Measurements from ENCODE around the gene CLMN.

CLMN gene

DNA sequence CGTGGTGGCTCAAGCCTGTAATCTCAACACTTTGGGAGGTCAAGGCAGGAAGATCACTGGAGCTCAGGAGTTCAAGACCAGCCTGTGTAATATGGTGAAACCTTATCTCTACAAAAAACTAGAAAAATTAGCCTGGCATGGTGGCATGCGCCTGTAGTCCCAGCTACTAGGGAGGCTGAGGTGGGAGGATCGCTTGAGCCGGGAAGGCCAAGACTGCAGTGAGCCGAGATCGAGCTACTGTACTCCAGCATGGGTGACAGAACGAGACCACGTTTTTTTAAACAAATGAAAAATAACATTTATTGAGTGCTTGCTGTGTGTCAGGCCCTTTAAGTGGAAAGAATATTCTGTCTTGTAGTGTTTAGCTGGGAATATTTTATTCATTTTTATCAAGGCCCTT is 26.6 kb upstream of the CLMN start:
- TF ChIP-seq POLR2AphosphoS5 (IDR thresholded peaks at IDR 0.05; ENCODE audit: low read depth, low read length) (no peak), POU2F2 (IDR thresholded peaks at IDR 0.05; ENCODE audit: low read depth, low read length) (no peak), TAF1 (IDR thresholded peaks at IDR 0.05; ENCODE audit: low read depth, low read length) (no peak), SPI1 (IDR thresholded peaks at IDR 0.05; ENCODE audit: low read depth, low read length) (no peak), PAX5 (IDR thresholded peaks at IDR 0.05; ENCODE audit: insufficient read depth, low read length, severe bottlenecking) (no peak), POLR2A (IDR thresholded peaks at IDR 0.05; ENCODE audit: low read depth, low read length) (no peak)
- FAIRE-seq: no peak

DNA sequence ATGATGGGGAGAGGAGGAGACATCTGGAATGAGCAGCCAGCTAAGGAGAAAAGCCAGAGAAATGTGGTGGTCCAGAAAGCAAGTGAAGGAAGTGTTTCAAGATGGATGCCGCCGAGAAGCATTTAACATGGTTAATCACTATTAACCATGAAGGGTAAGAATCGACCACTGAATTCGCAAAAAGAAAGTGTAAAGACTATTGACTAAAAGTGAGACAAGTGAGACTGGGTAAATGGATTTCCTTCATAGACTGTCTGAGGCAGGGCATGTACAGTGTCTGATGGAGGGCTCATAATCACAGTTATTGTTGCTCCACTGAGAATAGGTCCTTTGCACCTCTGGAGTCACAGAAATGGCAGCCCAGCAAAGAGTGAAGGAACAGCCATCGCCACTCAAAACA is 25.3 kb upstream of the CLMN start:
- DNase-seq (ENCODE audit: insufficient read length, low spot score): no peak
- no peak for FAIRE-seq
- no peak for TF ChIP-seq POLR2AphosphoS5 (IDR thresholded peaks at IDR 0.05; ENCODE audit: low read depth, low read length)
- TF ChIP-seq POLR2A (IDR thresholded peaks at IDR 0.05; ENCODE audit: low read depth, low read length): no peak
- no peak for TF ChIP-seq SPI1 (IDR thresholded peaks at IDR 0.05; ENCODE audit: low read depth, low read length)
- no peak for TF ChIP-seq POU2F2 (IDR thresholded peaks at IDR 0.05; ENCODE audit: low read depth, low read length)
- TF ChIP-seq PAX5 (IDR thresholded peaks at IDR 0.05; ENCODE audit: insufficient read depth, low read length, severe bottlenecking): no peak
- no peak for TF ChIP-seq TAF1 (IDR thresholded peaks at IDR 0.05; ENCODE audit: low read depth, low read length)

More for the DNA sequence above, 26.6 kb upstream of the CLMN start:
- no peak for DNase-seq (ENCODE audit: insufficient read length, low spot score)

DNA sequence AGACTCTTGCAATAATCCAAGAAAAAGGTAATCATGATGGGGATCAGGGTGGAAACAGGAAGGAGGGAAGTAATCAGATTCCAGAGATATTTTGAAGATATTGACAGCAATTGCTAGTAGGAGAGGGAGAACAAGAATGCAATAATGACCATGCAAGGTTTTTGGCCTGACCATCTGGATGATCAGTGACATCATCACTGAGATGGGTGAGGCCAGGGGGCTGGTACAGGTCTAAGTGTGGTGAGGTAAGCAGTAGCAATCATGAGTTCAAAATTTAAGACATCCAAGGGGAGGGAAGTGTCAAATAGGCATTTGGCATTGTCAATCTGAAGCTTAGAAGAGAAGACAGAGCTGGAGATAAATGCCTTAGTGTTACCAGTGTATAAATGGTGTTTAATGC is 24.8 kb upstream of the CLMN start:
- DNase-seq (ENCODE audit: insufficient read length, low spot score): no peak
- FAIRE-seq: no peak
- no peak for TF ChIP-seq POU2F2 (IDR thresholded peaks at IDR 0.05; ENCODE audit: low read depth, low read length)
- no peak for TF ChIP-seq TAF1 (IDR thresholded peaks at IDR 0.05; ENCODE audit: low read depth, low read length)
- TF ChIP-seq POLR2A (IDR thresholded peaks at IDR 0.05; ENCODE audit: low read depth, low read length): no peak
- no peak for TF ChIP-seq PAX5 (IDR thresholded peaks at IDR 0.05; ENCODE audit: insufficient read depth, low read length, severe bottlenecking)
- TF ChIP-seq POLR2AphosphoS5 (IDR thresholded peaks at IDR 0.05; ENCODE audit: low read depth, low read length): no peak
- TF ChIP-seq SPI1 (IDR thresholded peaks at IDR 0.05; ENCODE audit: low read depth, low read length): no peak

DNA sequence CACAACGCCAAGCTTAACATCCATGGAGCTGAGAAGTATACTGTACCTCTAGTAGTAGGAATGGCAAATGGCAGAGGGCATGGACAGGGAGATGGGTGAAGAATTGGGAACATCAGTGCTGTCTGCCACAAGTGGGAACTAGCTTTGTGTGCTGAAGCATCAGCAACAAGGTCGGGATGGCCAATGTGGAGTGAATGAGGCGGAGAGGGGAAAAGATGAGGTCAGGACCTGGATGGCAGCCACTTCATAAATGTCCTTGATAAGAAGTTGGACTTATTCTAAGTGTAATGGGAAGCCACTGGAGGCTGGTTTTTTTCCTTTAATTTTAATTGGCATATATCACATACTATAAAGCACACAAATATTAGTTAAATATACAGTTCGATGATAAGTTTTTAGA is 21.9 kb upstream of the CLMN start:
- no peak for DNase-seq (ENCODE audit: insufficient read length, low spot score)
- TF ChIP-seq PAX5 (IDR thresholded peaks at IDR 0.05; ENCODE audit: insufficient read depth, low read length, severe bottlenecking) (no peak), SPI1 (IDR thresholded peaks at IDR 0.05; ENCODE audit: low read depth, low read length) (no peak), POLR2AphosphoS5 (IDR thresholded peaks at IDR 0.05; ENCODE audit: low read depth, low read length) (no peak), POLR2A (IDR thresholded peaks at IDR 0.05; ENCODE audit: low read depth, low read length) (no peak), TAF1 (IDR thresholded peaks at IDR 0.05; ENCODE audit: low read depth, low read length) (no peak), POU2F2 (IDR thresholded peaks at IDR 0.05; ENCODE audit: low read depth, low read length) (no peak)
- FAIRE-seq: peak; percentile 51

DNA sequence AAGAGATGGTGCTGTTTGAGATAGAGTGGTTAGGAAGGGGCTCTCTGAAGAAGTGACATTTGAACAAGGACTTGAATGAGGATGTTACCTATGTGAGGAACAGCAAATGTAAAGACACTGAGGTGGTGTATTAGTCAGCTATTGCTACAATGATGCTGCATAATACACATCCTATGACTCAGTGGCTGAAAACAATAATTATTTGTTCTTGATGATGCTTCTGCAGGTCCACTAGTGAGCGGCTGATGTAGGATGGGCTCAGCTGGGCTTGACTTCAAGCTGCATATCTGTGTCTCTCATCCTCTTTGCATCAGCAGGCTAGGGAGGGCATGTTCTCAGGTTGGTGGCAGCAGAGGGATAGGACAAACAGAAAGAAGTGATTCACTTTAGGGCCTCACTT is 21.4 kb upstream of the CLMN start:
- no peak for TF ChIP-seq SPI1 (IDR thresholded peaks at IDR 0.05; ENCODE audit: low read depth, low read length)
- TF ChIP-seq TAF1 (IDR thresholded peaks at IDR 0.05; ENCODE audit: low read depth, low read length): no peak
- TF ChIP-seq POU2F2 (IDR thresholded peaks at IDR 0.05; ENCODE audit: low read depth, low read length): no peak
- TF ChIP-seq POLR2AphosphoS5 (IDR thresholded peaks at IDR 0.05; ENCODE audit: low read depth, low read length): no peak
- TF ChIP-seq POLR2A (IDR thresholded peaks at IDR 0.05; ENCODE audit: low read depth, low read length): no peak
- TF ChIP-seq PAX5 (IDR thresholded peaks at IDR 0.05; ENCODE audit: insufficient read depth, low read length, severe bottlenecking): no peak
- FAIRE-seq (no peak), DNase-seq (ENCODE audit: insufficient read length, low spot score) (no peak)

DNA sequence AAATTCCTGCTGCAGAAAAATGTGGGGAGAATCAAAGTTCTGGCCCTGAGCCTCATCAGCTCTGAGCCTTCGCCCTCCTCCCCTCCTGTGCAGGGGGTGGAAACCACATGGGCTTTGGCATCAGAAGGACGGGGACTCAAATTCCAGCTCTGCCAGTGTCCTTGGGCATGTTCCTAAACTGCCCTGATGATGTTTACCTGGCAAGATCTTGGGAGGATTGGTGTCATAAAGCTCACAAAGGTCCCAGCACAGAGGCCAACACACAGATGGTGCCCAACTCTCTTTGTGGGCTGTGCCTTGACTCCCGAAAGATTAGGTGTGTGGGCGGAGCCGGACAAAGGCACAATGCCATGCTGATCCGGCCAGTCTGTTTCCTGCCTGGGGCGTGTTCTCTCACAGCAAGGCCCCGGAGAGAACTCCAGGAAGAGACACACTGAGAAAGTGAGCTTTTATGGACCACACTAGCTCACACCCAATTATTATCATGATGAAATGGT is 20.5 kb upstream of the CLMN start:
- DNase-seq (ENCODE audit: insufficient read length, low spot score) (no peak), FAIRE-seq (no peak)
- TF ChIP-seq SPI1 (IDR thresholded peaks at IDR 0.05; ENCODE audit: low read depth, low read length) (no peak), POU2F2 (IDR thresholded peaks at IDR 0.05; ENCODE audit: low read depth, low read length) (no peak), PAX5 (IDR thresholded peaks at IDR 0.05; ENCODE audit: insufficient read depth, low read length, severe bottlenecking) (no peak), TAF1 (IDR thresholded peaks at IDR 0.05; ENCODE audit: low read depth, low read length) (no peak), POLR2AphosphoS5 (IDR thresholded peaks at IDR 0.05; ENCODE audit: low read depth, low read length) (no peak), POLR2A (IDR thresholded peaks at IDR 0.05; ENCODE audit: low read depth, low read length) (no peak)

DNA sequence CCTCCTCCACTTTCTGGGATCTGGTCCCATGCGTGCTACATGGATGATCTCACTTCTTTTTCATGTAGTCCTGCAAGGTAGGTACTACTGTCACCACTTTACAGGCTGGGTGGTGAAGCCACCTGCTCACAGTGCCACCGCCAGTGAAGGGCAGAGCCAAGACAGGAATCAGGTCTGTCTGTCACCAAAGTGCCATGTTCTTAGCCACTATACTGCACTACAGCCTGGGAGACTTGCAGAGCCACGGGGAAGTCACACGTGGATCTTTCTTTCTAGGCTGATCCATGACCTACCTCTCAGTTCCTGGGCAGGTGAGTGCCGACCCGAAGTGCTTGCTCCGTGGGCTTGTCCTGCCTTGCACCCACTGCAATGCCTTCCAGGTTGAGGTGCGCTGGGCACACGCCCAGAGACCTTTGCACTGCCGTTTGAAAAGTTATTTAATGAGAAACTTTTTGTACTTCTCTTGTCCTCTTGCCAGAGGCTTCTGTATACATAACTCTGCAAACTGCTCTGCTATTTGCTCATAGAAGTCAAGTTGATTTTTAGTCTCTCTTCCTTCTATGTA is 19.7 kb upstream of the CLMN start:
- DNase-seq (ENCODE audit: insufficient read length, low spot score) (no peak), FAIRE-seq (no peak)
- TF ChIP-seq TAF1 (IDR thresholded peaks at IDR 0.05; ENCODE audit: low read depth, low read length): no peak
- TF ChIP-seq SPI1 (IDR thresholded peaks at IDR 0.05; ENCODE audit: low read depth, low read length): no peak
- TF ChIP-seq POLR2AphosphoS5 (IDR thresholded peaks at IDR 0.05; ENCODE audit: low read depth, low read length): no peak
- no peak for TF ChIP-seq POU2F2 (IDR thresholded peaks at IDR 0.05; ENCODE audit: low read depth, low read length)
- no peak for TF ChIP-seq PAX5 (IDR thresholded peaks at IDR 0.05; ENCODE audit: insufficient read depth, low read length, severe bottlenecking)
- no peak for TF ChIP-seq POLR2A (IDR thresholded peaks at IDR 0.05; ENCODE audit: low read depth, low read length)

DNA sequence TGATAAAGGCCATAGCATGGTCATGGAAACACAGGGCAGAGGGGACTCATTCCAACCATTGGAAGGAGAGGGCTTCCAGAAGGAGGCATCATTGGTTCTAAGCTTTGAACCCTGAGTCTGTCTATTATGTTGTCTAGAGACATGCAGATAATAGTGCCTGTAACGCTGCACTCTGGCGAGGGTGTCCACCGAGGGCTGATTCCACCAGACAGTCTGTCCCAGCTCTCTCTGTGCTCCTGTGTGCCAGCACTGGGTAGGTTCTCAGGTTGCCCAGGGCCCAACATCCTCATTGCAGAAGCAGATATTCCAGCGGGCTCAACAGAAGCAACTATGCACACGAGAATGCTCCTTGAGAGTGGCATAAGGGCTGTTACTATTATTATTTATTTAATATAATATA is 18.7 kb upstream of the CLMN start:
- DNase-seq (ENCODE audit: insufficient read length, low spot score) (no peak), FAIRE-seq (no peak)
- TF ChIP-seq POLR2A (IDR thresholded peaks at IDR 0.05; ENCODE audit: low read depth, low read length) (no peak), SPI1 (IDR thresholded peaks at IDR 0.05; ENCODE audit: low read depth, low read length) (no peak), POU2F2 (IDR thresholded peaks at IDR 0.05; ENCODE audit: low read depth, low read length) (no peak), POLR2AphosphoS5 (IDR thresholded peaks at IDR 0.05; ENCODE audit: low read depth, low read length) (no peak)

DNA sequence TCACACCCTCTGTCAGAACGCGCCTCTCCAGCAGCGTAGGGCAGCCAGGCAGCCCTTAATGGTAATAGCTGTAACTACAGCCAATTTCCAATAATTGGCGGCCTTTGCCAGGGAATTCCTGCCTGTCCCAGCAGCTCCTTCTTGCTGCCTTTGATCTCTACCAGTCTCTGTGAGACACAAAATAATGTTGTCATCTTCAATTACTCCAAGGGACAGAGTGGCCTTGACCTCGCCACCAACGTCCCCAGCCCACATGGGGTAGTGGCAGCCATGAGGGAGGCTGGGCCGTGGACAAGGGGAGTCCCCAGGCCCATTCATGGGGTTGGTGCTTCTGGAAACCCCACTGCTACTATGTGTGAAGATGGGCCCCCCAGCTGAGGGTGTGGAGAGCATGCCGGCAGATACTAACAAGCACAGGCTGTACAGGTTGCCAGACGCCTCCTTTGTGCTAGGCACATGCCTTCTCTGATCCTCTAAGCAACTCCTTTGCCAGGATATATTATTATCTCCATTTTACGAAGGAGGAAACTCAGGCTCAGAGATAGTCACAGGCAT is 17.4 kb upstream of the CLMN start:
- TF ChIP-seq PAX5 (IDR thresholded peaks at IDR 0.05; ENCODE audit: insufficient read depth, low read length, severe bottlenecking): no peak
- no peak for TF ChIP-seq POLR2A (IDR thresholded peaks at IDR 0.05; ENCODE audit: low read depth, low read length)
- no peak for TF ChIP-seq POLR2AphosphoS5 (IDR thresholded peaks at IDR 0.05; ENCODE audit: low read depth, low read length)
- TF ChIP-seq TAF1 (IDR thresholded peaks at IDR 0.05; ENCODE audit: low read depth, low read length): no peak
- no peak for TF ChIP-seq SPI1 (IDR thresholded peaks at IDR 0.05; ENCODE audit: low read depth, low read length)
- no peak for TF ChIP-seq POU2F2 (IDR thresholded peaks at IDR 0.05; ENCODE audit: low read depth, low read length)
- DNase-seq (ENCODE audit: insufficient read length, low spot score) (no peak), FAIRE-seq (no peak)

Measured in GM12891 (cell line).